Suppressor macrophage treated with lipopolysaccharide for 4 hours (primary cell): ENCODE results near the gene ADRA2C.

Source experiments
- DNase-seq: peaks from one replicate; pipeline ENCODE4 v3.0.0-alpha.2; 2020

The ADRA2C gene

GRCh38 chr4:3780347-3781171 is 14.4 kb downstream of the ADRA2C start:
- no peak for DNase-seq

GRCh38 chr4:3781193-3781886 is 15.2 kb downstream of the ADRA2C start:
- no peak for DNase-seq

- DNase-seq, result no peak
Observed at GRCh38 chr4:3781997-3782930, 16.1 kb downstream of the ADRA2C start.

- DNase-seq, result peak; percentile 9
Observed at GRCh38 chr4:3783693-3784306, 17.6 kb downstream of the ADRA2C start.

GRCh38 chr4:3784454-3785291 is 18.5 kb downstream of the ADRA2C start:
- DNase-seq, result no peak

GRCh38 chr4:3785292-3785565 is 19.0 kb downstream of the ADRA2C start:
- no peak for DNase-seq

- no peak for DNase-seq
Observed at GRCh38 chr4:3786196-3786869, 20.1 kb downstream of the ADRA2C start.

- DNase-seq, result no peak
Observed at GRCh38 chr4:3787489-3788365, 21.5 kb downstream of the ADRA2C start.

GRCh38 chr4:3788366-3788660 is 22.1 kb downstream of the ADRA2C start:
- no peak for DNase-seq

GRCh38 chr4:3789587-3789986 is 23.4 kb downstream of the ADRA2C start:
- no peak for DNase-seq

GRCh38 chr4:3790006-3790561 is 23.9 kb downstream of the ADRA2C start:
- no peak for DNase-seq

- DNase-seq, result no peak
Observed at GRCh38 chr4:3791256-3791655, 25.1 kb downstream of the ADRA2C start.

GRCh38 chr4:3791910-3792542 is 25.8 kb downstream of the ADRA2C start:
- no peak for DNase-seq

GRCh38 chr4:3792813-3793212 is 26.6 kb downstream of the ADRA2C start:
- DNase-seq, result no peak

- no peak for DNase-seq
Observed at GRCh38 chr4:3793545-3793944, 27.4 kb downstream of the ADRA2C start.

- no peak for DNase-seq
Observed at GRCh38 chr4:3796960-3797359, 30.8 kb downstream of the ADRA2C start.

- DNase-seq, result no peak
Observed at GRCh38 chr4:3797831-3798790, 31.9 kb downstream of the ADRA2C start.

- DNase-seq, result no peak
Observed at GRCh38 chr4:3799496-3799895, 33.3 kb downstream of the ADRA2C start.

- no peak for DNase-seq
Observed at GRCh38 chr4:3800351-3800750, 34.2 kb downstream of the ADRA2C start.
